ENCODE results near the gene TMEM94. TPM values are rescaled to one million over a fixed set of nuclear protein-coding genes. Genes with fewer than 3 reads are reported as not detected.

Gene TMEM94
- total RNA-seq: 10 to 100 TPM; 31.0 to 50.3 (median 42.8) TPM

GRCh38 chr17:75456417-75457046 is at the start of gene TMEM94:
Gene TMEM94 (plus strand): TSS chr17:75456635. CDS start chr17:75471906, 15,271 bp downstream.
- peak; percentile 99 for ATAC-seq
- 0% methylated on average over 7 to 8 of the region's 33 CpGs for WGBS, 2 donors (ENCODE audit: low coverage in 1 of 2)
- Histone ChIP-seq H3K27me3 (no peaks in the 10 kb centered on the region), H3K4me1 (peaks cover 0 to 42% (median 21%) of the 10 kb centered on the region in 3 donors), H3K9me3 (no peaks in the 10 kb centered on the region), H3K27ac (peak within 1 kb of the TSS; percentile 90 to 95 (median 94)), H3K4me3 (peak within 1 kb of the TSS; percentile 94 to 95), H3K36me3 (no peaks in the 10 kb centered on the region)
- TF ChIP-seq POLR2AphosphoS5 (IDR thresholded peaks at IDR 0.05) (peak; percentile 29), EP300 (IDR thresholded peaks at IDR 0.05) (no peak)

DNA sequence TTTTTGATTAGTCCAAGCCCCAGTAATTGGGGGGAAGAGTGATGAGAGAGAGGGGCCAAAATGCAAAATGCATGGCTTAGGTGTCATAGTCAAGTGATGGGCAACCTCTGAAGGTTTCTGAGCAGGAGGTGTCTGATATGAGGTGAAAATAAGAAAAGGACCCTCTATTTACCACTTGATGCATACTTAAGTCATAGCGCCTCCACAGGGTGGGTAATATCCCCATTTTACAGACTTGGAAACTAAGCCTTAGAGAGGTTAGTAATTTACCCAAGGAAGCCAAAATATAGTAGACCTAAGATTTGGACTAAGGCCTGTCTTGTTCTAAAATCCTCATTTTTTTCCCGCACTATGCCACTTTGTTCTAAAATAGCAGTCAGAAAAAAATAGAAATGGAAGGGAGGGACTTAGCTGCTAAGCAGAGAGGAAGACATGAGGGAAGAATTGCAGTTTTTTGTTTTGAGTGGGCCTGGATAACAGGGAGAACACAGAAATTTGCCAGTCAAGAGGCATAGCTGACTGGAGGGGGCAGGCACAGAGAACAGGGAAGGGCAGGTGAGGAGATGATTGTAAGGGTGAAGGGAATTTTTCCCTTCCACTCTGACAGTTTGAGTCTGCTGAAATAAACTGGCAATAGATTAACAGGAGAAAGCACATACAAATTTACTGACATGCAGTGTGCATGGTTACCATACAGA is 48.6 kb upstream of the TMEM94 start:
- no peak for ATAC-seq
- WGBS, 2 donors (ENCODE audit: low coverage in 1 of 2): 75 to 86% methylated on average over 2 of the region's 2 CpGs

DNA sequence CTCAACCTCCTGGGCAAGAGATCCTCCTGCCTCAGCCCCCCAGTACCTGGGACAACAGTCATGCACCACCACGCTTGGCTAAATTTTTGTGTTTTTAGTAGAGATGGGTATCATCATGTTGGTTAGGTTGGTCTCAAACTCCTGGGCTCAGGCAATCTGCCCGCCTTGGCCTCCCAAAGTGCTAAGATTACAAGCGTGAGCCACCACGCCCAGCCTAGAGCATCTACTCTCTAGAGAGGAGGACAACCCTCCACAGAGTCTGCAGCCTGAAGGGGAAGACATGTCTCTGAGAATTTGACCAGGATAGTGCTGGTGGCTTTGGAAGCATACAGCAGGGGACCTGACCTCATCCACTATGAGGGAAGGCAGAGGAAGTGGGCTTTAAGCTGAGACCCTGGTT is 46.3 kb upstream of the TMEM94 start:
- no peak overlapping the region for H3K4me3 ChIP-seq
- TF ChIP-seq, protein P1, sequence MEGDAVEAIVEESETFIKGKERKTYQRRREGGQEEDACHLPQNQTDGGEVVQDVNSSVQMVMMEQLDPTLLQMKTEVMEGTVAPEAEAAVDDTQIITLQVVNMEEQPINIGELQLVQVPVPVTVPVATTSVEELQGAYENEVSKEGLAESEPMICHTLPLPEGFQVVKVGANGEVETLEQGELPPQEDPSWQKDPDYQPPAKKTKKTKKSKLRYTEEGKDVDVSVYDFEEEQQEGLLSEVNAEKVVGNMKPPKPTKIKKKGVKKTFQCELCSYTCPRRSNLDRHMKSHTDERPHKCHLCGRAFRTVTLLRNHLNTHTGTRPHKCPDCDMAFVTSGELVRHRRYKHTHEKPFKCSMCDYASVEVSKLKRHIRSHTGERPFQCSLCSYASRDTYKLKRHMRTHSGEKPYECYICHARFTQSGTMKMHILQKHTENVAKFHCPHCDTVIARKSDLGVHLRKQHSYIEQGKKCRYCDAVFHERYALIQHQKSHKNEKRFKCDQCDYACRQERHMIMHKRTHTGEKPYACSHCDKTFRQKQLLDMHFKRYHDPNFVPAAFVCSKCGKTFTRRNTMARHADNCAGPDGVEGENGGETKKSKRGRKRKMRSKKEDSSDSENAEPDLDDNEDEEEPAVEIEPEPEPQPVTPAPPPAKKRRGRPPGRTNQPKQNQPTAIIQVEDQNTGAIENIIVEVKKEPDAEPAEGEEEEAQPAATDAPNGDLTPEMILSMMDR (IDR thresholded peaks at IDR 0.05): no peak
- no peak for TF ChIP-seq POLR2A (IDR thresholded peaks at IDR 0.05)
- TF ChIP-seq EP300 (IDR thresholded peaks at IDR 0.05): no peak
- no peak for TF ChIP-seq POLR2AphosphoS5 (IDR thresholded peaks at IDR 0.05)
- no peaks in the 10 kb centered on the region for H3K36me3 ChIP-seq
- peaks cover 0 to 24% (median 9%) of the 10 kb centered on the region in 3 donors for H3K4me1 ChIP-seq
- ATAC-seq: no peak
- no peaks in the 10 kb centered on the region for H3K27me3 ChIP-seq
- 79% methylated on average over 2 of the region's 4 CpGs; no CpG with 5 or more reads in 1 of the 2 donors for WGBS, 2 donors (ENCODE audit: low coverage in 1 of 2)
- no peaks in the 10 kb centered on the region for H3K9me3 ChIP-seq
- H3K27ac ChIP-seq: no peak overlapping the region

More for the DNA sequence above, 48.6 kb upstream of the TMEM94 start:
- Histone ChIP-seq H3K27me3 (no peaks in the 10 kb centered on the region), H3K4me3 (no peak overlapping the region), H3K4me1 (peaks cover 0 to 35% (median 14%) of the 10 kb centered on the region in 3 donors), H3K27ac (no peak overlapping the region), H3K36me3 (no peaks in the 10 kb centered on the region), H3K9me3 (no peaks in the 10 kb centered on the region)
- TF ChIP-seq POLR2AphosphoS5 (IDR thresholded peaks at IDR 0.05) (no peak), EP300 (IDR thresholded peaks at IDR 0.05) (no peak), POLR2A (IDR thresholded peaks at IDR 0.05) (no peak)
- TF ChIP-seq, protein P1 (IDR thresholded peaks at IDR 0.05): no peak

GRCh38 chr17:75411328-75412067 is 44.9 kb upstream of the TMEM94 start:
- TF ChIP-seq, protein P1 (IDR thresholded peaks at IDR 0.05): no peak
- no peak for TF ChIP-seq EP300 (IDR thresholded peaks at IDR 0.05)
- TF ChIP-seq POLR2A (IDR thresholded peaks at IDR 0.05): no peak
- TF ChIP-seq POLR2AphosphoS5 (IDR thresholded peaks at IDR 0.05): no peak
- 90 to 91% methylated on average over 2 to 4 of the region's 5 CpGs for WGBS, 2 donors (ENCODE audit: low coverage in 1 of 2)
- ATAC-seq: no peak

More at GRCh38 chr17:75411328-75412067, 44.9 kb upstream of the TMEM94 start:
- Histone ChIP-seq H3K9me3 (no peaks in the 10 kb centered on the region), H3K4me1 (peaks cover 0 to 18% (median 6%) of the 10 kb centered on the region in 3 donors), H3K27me3 (no peaks in the 10 kb centered on the region), H3K36me3 (no peaks in the 10 kb centered on the region), H3K4me3 (no peak overlapping the region), H3K27ac (no peak overlapping the region)

All from gastroesophageal sphincter (tissue), 4 donors.